ENCODE measurements around the gene WDR26.
A peak's percentile ranks its signal among the peaks of the same experiment; 100 is the strongest.
"Not testable (repeated sequence)": the region's sequence is repeated elsewhere in the genome, so short reads cannot be mapped to it uniquely, and the experiment has no call there.

Gene WDR26

DNA sequence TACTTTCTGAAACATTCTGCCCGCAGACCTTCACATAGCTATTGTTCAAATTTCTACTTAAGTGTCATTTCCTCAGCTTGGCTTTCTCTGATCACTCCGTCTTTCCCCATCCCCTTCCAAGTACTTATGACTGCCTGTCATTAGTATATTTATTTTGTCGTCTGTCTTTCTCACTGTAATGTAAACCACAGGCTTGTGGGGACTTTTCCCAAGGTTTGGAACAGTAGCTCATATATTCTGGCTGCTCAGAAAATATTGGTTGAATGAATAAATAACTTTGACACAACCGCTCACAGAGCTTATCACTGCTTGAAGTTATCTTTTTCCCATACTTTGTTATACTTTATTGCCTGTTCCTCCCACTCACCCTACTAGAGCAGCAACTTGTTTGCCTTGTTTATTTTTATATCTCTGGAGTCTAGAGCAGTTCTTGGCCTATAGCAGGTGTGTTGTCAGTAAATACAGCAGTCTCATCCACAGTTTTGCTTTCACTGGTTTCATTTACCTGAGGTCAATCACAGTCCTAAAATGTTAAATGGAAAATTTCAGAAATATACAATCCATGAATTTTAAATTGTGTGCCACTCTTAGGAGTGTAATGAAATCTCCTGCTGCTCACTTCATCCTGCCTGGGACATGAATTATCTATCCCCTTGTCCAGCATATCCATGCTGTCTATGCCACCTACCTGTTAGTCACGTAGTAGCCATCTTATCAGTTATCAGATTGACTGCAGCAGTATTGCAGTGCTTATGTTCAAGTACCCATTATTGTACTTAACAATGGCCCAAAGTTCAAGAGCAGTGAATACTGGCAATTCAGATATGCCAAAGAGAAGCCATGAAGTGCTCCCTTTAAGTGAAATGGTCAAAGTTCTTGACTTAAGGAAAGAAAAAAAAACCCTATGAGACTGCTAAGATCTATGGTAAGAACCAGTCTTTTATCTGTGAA, 80.3 kb downstream of the WDR26 start:
- POLR2A ChIA-PET: no interaction called here
- CTCF ChIA-PET: interaction anchor here (0.6 kb wide), 1 partner anchor 1150 kb away, joined by 3 read pairs; no protein-coding TSS in a partner anchor
- TF ChIP-seq FOXK2 (IDR thresholded peaks at IDR 0.05): no peak
- TF ChIP-seq BHLHE40 (IDR thresholded peaks at IDR 0.05; ENCODE audit: borderline replicate concordance): no peak
- TF ChIP-seq HDGF (IDR thresholded peaks at IDR 0.05; ENCODE audit: borderline replicate concordance): no peak
- TF ChIP-seq FOXA1 (IDR thresholded peaks at IDR 0.05): no peak
- TF ChIP-seq CTBP1 (IDR thresholded peaks at IDR 0.05; ENCODE audit: borderline replicate concordance): no peak
- TF ChIP-seq, protein P1, sequence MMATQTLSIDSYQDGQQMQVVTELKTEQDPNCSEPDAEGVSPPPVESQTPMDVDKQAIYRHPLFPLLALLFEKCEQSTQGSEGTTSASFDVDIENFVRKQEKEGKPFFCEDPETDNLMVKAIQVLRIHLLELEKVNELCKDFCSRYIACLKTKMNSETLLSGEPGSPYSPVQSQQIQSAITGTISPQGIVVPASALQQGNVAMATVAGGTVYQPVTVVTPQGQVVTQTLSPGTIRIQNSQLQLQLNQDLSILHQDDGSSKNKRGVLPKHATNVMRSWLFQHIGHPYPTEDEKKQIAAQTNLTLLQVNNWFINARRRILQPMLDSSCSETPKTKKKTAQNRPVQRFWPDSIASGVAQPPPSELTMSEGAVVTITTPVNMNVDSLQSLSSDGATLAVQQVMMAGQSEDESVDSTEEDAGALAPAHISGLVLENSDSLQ (IDR thresholded peaks at IDR 0.05): no peak
- TF ChIP-seq TARDBP (IDR thresholded peaks at IDR 0.05): no peak
- no peak for TF ChIP-seq NFRKB (IDR thresholded peaks at IDR 0.05)
- no peak for TF ChIP-seq ELF4 (IDR thresholded peaks at IDR 0.05)
- TF ChIP-seq ARNT (IDR thresholded peaks at IDR 0.05): no peak
- TF ChIP-seq FOXM1 (IDR thresholded peaks at IDR 0.05; ENCODE audit: borderline replicate concordance): no peak
- TF ChIP-seq LEF1 (IDR thresholded peaks at IDR 0.05; ENCODE audit: borderline replicate concordance): no peak
- DNase-seq (ENCODE audit: extremely low spot score): no peak

DNA sequence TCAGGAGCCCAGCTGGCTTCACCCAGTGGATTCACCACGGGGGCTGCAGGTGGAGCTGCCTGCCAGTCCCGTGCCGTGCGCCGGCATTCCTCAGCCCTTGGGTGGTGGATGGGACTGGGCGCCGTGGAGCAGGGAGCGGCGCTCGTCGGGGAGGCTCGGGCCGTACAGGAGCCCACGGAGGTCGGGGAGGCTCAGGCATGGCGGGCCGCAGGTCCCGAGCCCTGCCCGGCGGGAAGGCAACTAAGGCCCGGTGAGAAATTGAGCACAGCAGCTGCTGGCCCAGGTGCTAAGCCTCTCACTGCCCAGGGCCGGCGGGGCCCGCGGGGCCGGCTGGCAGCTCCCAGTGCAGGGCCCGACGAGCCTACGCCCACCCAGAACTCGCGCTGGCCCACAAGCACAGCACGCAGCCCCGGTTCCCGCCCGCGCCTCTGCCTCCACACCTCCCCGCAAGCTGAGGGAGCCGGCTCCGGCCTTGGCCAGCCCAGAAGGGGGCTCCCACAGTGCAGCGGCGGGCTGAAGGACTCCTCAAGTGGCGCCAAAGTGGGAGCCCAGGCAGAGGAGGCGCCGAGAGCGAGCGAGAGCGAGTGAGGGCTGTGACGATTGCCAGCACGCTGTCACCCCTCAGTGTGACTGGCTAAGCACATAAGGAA, 82.0 kb downstream of the WDR26 start:
- DNase-seq (ENCODE audit: extremely low spot score); POLR2A ChIA-PET; CTCF ChIA-PET: not testable (repeated sequence)

DNA sequence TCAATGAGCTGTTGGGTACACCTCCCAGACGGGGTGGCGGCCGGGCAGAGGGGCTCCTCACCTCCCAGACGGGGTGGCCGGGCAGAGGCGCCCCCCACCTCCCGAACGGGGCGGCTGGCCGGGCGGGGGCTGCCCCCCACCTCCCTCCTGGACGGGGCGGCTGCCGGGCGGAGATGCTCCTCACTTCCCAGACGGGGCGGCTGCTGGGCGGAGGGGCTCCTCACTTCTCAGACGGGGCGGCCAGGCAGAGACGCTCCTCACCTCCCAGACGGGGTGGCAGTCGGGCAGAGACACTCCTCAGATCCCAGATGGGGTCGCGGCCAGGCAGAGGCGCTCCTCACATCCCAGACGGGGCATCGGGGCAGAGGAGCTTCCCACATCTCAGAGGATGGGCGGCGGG, 84.9 kb downstream of the WDR26 start:
- POLR2A ChIA-PET, CTCF ChIA-PET: not testable (repeated sequence)

DNA sequence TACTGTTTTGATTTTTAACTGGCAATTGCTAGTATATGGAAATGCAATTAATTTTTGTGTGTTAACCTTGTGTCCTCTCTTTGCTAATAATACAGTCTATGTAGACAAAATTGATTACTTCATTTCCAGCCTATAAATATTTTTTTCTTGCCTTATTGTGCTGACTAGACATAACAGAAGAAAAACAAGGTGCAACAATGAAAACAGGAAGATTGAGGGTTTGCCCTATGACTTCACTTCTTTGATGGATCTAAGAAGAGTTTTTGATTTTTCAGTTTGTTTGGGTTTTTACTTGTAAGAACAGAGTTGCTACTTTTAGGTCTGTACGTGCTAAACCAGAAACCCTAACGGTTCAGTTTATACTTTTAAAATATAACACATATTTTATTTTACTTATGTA, 86.5 kb downstream of the WDR26 start:
- CTCF ChIA-PET: no interaction called here
- TF ChIP-seq SUZ12 (IDR thresholded peaks at IDR 0.05) (no peak), HDGF (IDR thresholded peaks at IDR 0.05; ENCODE audit: borderline replicate concordance) (no peak), LEF1 (IDR thresholded peaks at IDR 0.05; ENCODE audit: borderline replicate concordance) (no peak), CTBP1 (IDR thresholded peaks at IDR 0.05; ENCODE audit: borderline replicate concordance) (no peak), ZNF384 (IDR thresholded peaks at IDR 0.05) (no peak), BHLHE40 (IDR thresholded peaks at IDR 0.05; ENCODE audit: borderline replicate concordance) (no peak), SP1 (IDR thresholded peaks at IDR 0.05) (no peak), ELF4 (IDR thresholded peaks at IDR 0.05) (no peak), FOXA1 (IDR thresholded peaks at IDR 0.05) (no peak), TARDBP (IDR thresholded peaks at IDR 0.05) (no peak), NFRKB (IDR thresholded peaks at IDR 0.05) (no peak), FOXK2 (IDR thresholded peaks at IDR 0.05) (no peak), FOXM1 (IDR thresholded peaks at IDR 0.05; ENCODE audit: borderline replicate concordance) (no peak), ARNT (IDR thresholded peaks at IDR 0.05) (no peak)
- TF ChIP-seq, protein P1 (IDR thresholded peaks at IDR 0.05): no peak
- DNase-seq (ENCODE audit: extremely low spot score): no peak
- POLR2A ChIA-PET: no interaction called here

More for the DNA sequence above, 84.9 kb downstream of the WDR26 start:
- DNase-seq (ENCODE audit: extremely low spot score): not testable (repeated sequence)

GRCh38 chr1:224343679-224344078, 90.9 kb downstream of the WDR26 start:
- POLR2A ChIA-PET: no interaction called here

DNA sequence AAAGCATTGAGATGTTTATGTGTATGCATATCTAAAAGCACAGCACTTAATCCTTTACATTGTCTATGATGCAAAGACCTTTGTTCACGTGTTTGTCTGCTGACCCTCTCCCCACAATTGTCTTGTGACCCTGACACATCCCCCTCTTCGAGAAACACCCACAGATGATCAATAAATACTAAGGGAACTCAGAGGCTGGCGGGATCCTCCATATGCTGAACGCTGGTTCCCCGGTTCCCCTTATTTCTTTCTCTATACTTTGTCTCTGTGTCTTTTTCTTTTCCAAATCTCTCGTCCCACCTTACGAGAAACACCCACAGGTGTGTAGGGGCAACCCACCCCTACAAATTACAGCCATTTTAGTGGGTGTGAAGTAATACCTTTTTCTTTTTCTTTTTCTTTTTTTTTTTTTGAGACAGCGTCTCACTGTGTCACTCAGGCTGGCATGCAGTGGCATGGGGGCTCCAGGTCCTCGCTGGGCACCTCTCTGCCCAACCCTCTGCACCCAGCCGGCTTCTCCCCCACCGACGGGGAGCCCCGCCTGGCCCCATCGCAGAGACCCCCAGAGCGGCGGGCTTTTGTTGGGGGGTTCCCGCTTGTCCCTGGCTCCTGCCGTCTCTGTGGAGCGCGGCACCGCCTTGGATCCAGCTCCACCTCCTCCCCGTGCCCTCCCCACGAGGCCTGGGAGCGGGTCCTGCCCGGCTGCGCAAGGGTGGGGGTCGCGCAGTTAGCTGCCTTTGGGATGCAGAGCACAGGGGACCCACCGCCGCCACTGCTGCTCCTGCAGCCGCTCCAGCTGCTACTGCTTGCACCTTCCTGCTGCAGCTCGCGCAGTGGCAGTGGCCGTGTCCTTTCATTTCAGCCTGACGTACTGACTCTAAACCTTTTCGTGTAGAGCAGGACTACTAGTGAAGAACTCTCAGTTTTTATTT, 93.9 kb downstream of the WDR26 start:
- DNase-seq (ENCODE audit: extremely low spot score); CTCF ChIA-PET; POLR2A ChIA-PET: not testable (repeated sequence)

More at GRCh38 chr1:224343679-224344078, 90.9 kb downstream of the WDR26 start:
- DNase-seq (ENCODE audit: extremely low spot score): no peak
- CTCF ChIA-PET: no interaction called here
- TF ChIP-seq ELF4 (IDR thresholded peaks at IDR 0.05): no peak
- TF ChIP-seq, protein P1 (IDR thresholded peaks at IDR 0.05): 0 out of 2 replicates have a peak, but pooled peaks have one; percentile 14

Measured in HEK293T (cell line).